K562 treated with DMSO at 1 percent for 48 hours (cell line): ENCODE data around the gene SPRYD3. TPM values are rescaled to one million over a fixed set of nuclear protein-coding genes. Genes with fewer than 3 reads are reported as not detected.

ENCODE experiments used
- total RNA-seq: library from RNA; unstranded; fragments of 300-600 nt; gene quantifications from 2 replicates; pipeline ENCODE4 v1.2.3, GENCODE V29; 2022; ENCODE audit warnings: low replicate concordance; ENCODE audit errors: extremely low read depth

SPRYD3 gene
- total RNA-seq, result not detected in 2 replicates

DNA sequence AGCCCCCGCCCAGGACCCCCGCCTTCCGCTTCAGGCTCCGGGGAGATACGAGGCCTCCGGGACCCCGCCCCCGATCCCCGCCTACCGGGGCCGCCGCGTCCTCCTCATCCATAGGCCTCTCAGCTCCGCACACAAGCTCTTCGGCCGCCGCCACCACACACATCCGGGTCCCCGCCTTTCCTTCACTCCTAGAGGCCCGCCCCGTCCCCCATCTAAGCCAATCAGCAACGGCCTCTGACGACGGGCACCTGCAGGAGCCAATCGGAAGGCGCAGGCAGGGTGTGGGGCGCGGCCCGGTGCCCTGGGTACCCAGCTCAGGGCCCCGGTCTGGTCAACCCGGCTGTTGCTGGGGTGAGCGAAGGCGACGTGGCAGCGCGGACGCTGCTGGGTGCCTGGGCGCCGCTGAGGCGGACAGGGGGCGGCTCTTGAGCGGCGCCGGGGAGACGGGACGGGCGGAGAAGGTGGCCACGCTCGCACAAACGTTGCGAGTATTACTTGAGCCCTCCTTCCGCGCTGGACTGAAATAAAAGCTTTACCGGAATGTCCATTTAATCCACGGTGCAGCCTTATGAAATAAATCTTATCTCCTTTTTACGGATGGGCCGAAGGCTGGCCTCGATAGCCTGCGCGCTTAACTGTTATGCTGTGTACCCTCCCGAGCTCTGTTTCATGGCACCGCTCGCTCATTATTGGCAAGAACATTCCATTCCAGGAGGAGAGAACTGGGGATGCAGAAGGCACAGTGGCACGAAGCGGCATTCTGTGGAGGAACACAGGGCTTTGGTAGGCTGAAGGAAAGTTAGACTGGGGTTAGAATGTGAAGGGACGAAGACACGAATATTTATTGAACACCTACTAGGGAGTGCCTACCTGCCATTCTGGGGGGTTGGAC lies at the start of gene SPRYD3:
SPRYD3 (minus strand) TSS at position 165 of the 892 bp plus-strand sequence; CDS start at position 108, 57 bp downstream.

GRCh38 chr12:53102883-53103807 lies 24.0 kb upstream of the SPRYD3 start, which contains the start of gene SOAT2:
Gene SOAT2, plus strand, starts transcription at chr12:53103486. Its CDS starts 92 bp downstream, at chr12:53103578.

DNA sequence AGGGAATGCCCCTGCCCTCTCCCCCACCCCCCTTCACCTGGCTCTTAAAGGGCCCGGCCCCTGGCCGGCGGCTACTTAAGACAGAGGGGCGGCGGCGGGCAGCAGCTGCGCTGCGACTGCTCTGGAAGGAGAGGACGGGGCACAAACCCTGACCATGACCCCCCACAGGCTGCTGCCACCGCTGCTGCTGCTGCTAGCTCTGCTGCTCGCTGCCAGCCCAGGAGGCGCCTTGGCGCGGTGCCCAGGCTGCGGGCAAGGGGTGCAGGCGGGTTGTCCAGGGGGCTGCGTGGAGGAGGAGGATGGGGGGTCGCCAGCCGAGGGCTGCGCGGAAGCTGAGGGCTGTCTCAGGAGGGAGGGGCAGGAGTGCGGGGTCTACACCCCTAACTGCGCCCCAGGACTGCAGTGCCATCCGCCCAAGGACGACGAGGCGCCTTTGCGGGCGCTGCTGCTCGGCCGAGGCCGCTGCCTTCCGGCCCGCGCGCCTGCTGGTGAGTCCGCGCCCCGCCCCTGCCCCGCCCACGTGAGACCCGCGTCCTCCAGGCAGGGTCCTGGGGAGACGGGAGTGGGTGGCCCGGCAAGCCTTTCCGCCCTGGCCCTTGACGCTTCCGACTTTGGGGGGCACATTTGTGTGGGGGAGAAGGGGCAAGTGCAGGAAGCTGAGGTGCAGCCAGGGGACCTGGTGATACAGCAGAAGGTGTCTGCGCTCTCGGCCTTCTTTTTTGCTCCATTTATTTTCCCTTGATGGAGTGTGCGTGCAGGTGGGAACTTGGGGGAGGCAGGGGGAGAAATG lies 18.6 kb upstream of the SPRYD3 start, which contains the start of gene IGFBP6:
IGFBP6 (plus strand) TSS at position 104 of the 790 bp plus-strand sequence; CDS start at position 155, 51 bp downstream.

DNA sequence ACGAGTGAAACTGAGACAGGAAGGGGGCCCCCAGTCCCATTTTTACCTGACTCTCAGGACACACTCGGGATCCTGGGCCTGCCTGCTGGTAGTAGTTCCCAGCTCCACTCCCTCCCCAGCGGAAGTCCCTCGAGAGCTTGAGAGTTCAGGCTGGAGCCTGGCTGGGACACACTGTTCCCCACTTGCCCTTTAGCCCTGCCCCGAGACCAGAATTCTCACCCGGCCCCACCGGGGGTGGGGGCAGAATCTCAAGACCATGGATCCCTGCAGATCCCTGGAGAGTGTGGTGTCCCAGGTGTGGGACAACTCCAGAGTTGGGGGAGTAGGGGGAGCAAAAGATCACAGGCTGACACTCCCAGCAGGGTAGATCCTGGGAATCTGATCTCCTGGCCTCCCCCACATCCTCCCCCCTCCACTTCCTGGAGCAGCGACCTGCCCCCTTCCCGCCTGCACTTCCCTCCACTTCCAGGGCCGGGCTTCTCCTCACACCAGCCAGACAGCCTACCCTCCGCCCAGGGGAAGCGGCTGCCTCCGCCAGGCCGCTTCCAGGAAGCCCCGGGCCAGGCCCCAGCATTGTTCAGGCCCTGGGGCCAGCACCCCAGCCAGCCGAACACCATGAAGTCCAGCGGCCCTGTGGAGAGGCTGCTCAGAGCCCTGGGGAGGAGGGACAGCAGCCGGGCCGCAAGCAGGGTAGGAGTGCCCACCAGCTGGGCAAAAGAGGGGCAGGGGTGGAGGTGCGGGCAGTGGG lies 29.4 kb downstream of the SPRYD3 start, which contains the start of gene TNS2:
TNS2 (plus strand) TSS at position 495 of the 748 bp plus-strand sequence; CDS start at position 616, 121 bp downstream.

Other genes with a start within 250 kb of the SPRYD3 start
- gene KRT79, start 245.1 kb downstream of the SPRYD3 start, total RNA-seq, result not detected in 2 replicates
- gene KRT78, start 230.4 kb downstream of the SPRYD3 start, total RNA-seq, result not detected in 2 replicates
- 606 TPM in 1 of 2 replicates, not detected in the other for gene KRT8, start 174.3 kb downstream of the SPRYD3 start, total RNA-seq
- gene KRT18, start 130.3 kb downstream of the SPRYD3 start, total RNA-seq, result 246 TPM in 1 of 2 replicates, not detected in the other
- gene EIF4B, start 72.9 kb downstream of the SPRYD3 start, total RNA-seq, result 778 TPM in 1 of 2 replicates, not detected in the other
- gene TNS2, start 29.3 kb downstream of the SPRYD3 start, total RNA-seq, result not detected in 2 replicates
- not detected in 2 replicates for gene IGFBP6, start 18.3 kb upstream of the SPRYD3 start, total RNA-seq
- gene SOAT2, start 24.1 kb upstream of the SPRYD3 start, total RNA-seq, result not detected in 2 replicates
- gene ZNF740, start 101.3 kb upstream of the SPRYD3 start, total RNA-seq, result not detected in 2 replicates
- gene CSAD, start 101.5 kb upstream of the SPRYD3 start, total RNA-seq, result not detected in 2 replicates
- gene ITGB7, start 127.9 kb upstream of the SPRYD3 start, total RNA-seq, result not detected in 2 replicates
- not detected in 2 replicates for gene RARG, start 152.8 kb upstream of the SPRYD3 start, total RNA-seq
- gene ESPL1, start 188.9 kb upstream of the SPRYD3 start, total RNA-seq, result not detected in 2 replicates
- not detected in 2 replicates for gene PFDN5, start 216.2 kb upstream of the SPRYD3 start, total RNA-seq
- not detected in 2 replicates for gene MYG1, start 220.3 kb upstream of the SPRYD3 start, total RNA-seq
- gene AAAS, start 242.2 kb upstream of the SPRYD3 start, total RNA-seq, result 870 TPM in 1 of 2 replicates, not detected in the other